Measurements from ENCODE around the gene P2RY12. TPM values are rescaled to one million over a fixed set of nuclear protein-coding genes. Genes with fewer than 3 reads are reported as not detected.

Gene P2RY12
- total RNA-seq, result not detected in 2 replicates

GRCh38 chr3:151384741-151385174, at the start of gene P2RY12:
Gene P2RY12 (minus strand): TSS chr3:151384753. CDS start chr3:151338845, 45,908 bp downstream.

DNA sequence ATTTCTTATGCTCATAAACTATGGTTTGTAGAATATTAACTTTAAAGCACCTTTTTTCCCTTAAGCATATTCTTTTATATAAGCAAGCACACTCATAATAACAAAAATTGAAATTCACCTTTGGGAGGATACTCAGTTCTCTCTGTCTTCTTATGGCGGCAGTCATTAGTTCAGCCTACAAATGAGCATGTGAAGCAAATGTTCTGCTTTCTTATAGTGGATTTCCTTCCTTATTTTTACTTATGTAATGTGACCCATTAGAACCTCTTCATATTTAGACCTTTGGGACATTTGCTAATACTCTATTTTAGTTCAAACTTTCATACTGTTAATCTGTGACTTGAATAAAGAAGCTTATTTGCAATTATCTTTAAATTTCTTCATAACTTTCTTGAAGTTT, 55.2 kb downstream of the P2RY12 start, which contains the start of gene P2RY13:
Gene P2RY13, minus strand, starts transcription at position 187 of the 400 bp plus-strand sequence. Its CDS starts 21 bp downstream, at position 166.

DNA sequence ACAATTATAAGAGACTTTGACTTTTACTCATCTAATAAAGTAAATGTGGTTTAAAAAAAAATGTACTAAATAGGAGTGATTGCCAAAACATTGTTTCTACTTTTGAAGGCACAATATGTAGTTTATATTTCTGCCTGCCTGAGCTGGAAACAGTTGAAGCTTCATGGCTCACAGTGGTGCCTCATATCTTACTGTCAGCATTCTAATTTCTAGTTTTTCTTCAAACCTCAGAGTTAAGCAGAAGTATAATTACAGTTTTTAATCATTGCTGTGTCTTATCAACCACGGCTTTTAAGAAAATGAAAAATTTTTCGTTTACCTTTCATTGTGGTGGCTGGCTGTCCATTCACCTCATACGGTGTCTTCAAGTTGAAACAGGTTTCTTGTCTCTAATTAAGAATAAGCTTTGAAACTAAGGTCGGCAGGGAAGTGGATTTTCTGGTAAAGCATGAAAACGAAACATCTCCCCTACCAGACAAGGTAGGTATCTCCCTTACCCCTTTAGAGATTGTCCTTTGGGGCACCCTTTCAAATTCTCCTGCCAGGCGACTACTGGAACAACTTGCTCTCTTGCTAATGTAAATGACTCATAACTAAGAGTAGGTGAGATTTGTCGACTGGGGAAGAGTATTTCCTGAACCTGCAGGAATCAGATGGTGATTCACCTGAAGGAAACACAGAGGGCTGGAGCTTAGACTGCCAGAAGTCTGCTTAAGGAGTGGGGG, 68.1 kb downstream of the P2RY12 start, which contains the start of gene GPR87:
Gene GPR87, minus strand, starts transcription at position 554 of the 725 bp plus-strand sequence. CDS start 16,720 bp downstream, outside the sequence.

Other genes starting within 250 kb of the P2RY12 start
- gene GPR171, start 181.5 kb downstream of the P2RY12 start, total RNA-seq, result not detected in 2 replicates
- not detected in 2 replicates for gene P2RY14, start 106.2 kb downstream of the P2RY12 start, total RNA-seq
- 2.8 TPM in 1 of 2 replicates, not detected in the other for gene GPR87, start 67.9 kb downstream of the P2RY12 start, total RNA-seq
- not detected in 2 replicates for gene P2RY13, start 55.2 kb downstream of the P2RY12 start, total RNA-seq
- 1.6 and 3.7 TPM in 2 replicates for gene IGSF10, start 76.3 kb upstream of the P2RY12 start, total RNA-seq

Measured in epithelial cell of alveolus of lung (primary cell).